NT2/D1 (cell line): ENCODE data around the gene KLHL8.

Experiments
- SUZ12 ChIP-seq: IDR thresholded peaks from 2 replicates; pipeline ENCODE4 v1.6.1; 2011; ENCODE audit not compliant: insufficient read length, insufficient read depth; ENCODE audit errors: extremely low read depth
- YY1 ChIP-seq: IDR thresholded peaks from 2 replicates; pipeline ENCODE4 v1.6.1; 2011; ENCODE audit not compliant: insufficient read length, insufficient read depth
- ZNF274 ChIP-seq: IDR thresholded peaks from 2 replicates; pipeline ENCODE4 v1.6.1; 2011; ENCODE audit warnings: mild to moderate bottlenecking, low read depth, low read length

- TF ChIP-seq ZNF274 (no peak), YY1 (no peak), SUZ12 (no peak)
Measured at GRCh38 chr4:87166296-87166854, 54.0 kb downstream of the KLHL8 start.
